IMR-90 (cell line): ENCODE measurements around the gene TEX28. TPM values are rescaled to one million over a fixed set of nuclear protein-coding genes. Genes with fewer than 3 reads are reported as not detected.

ENCODE experiments used
- ATAC-seq: fragments of 200-7000 bp; cut with Tn5 transposase; 2 replicates; pipeline ENCODE4 v1.9.1; 2020; ENCODE audit warnings: low read depth, mild to moderate bottlenecking, moderate library complexity
- BruUV-seq: library from RNA; stranded (reverse); fragments of 400-500 nt; replicated peaks from 2 replicates; lab custom pipeline; 2021; lab: Mats Ljungman, UMichigan
- CTCF ChIA-PET: fragments of 300-600 bp; formaldehyde crosslinking; extraction: SDS; loops from one replicate; lab custom pipeline; 2021; ENCODE audit warnings: antibody characterized with exemption; lab: Yijun Ruan, JAX
- POLR2A ChIA-PET: fragments of 300-600 bp; sonication (Branson Sonifier 250); formaldehyde crosslinking; loops from one replicate; lab custom pipeline; 2022; ENCODE audit warnings: antibody characterized with exemption; ENCODE audit not compliant: unreplicated experiment; lab: Charles Lee
- DNase-seq: peaks from one replicate; pipeline ENCODE4 v3.0.0; 2013
- H2AFZ ChIP-seq: replicated peaks from 2 replicates; pipeline ENCODE3; 2013; ENCODE audit warnings: low read length, mild to moderate bottlenecking; ENCODE audit not compliant: poor library complexity
- H2AK5ac ChIP-seq: 2 replicates; pipeline ENCODE4 v1.6.1; 2013; ENCODE audit warnings: low read depth, low read length, inconsistent platforms
- H2AK9ac ChIP-seq: replicated peaks from 2 replicates; pipeline ENCODE3; 2013; ENCODE audit warnings: mild to moderate bottlenecking, low read depth, low read length, moderate library complexity; ENCODE audit not compliant: poor library complexity
- H2BK120ac ChIP-seq: 2 replicates; pipeline ENCODE4 v1.6.1; 2013; ENCODE audit warnings: low read depth, low read length, inconsistent platforms
- H2BK15ac ChIP-seq: 3 replicates; pipeline ENCODE4 v1.6.1; 2013; ENCODE audit warnings: low read depth, low read length, inconsistent platforms
- H2BK20ac ChIP-seq: 2 replicates; pipeline ENCODE4 v1.6.1; 2013; ENCODE audit warnings: low read depth, mild to moderate bottlenecking, inconsistent platforms, low read length, moderate library complexity
- H2BK5ac ChIP-seq: 2 replicates; pipeline ENCODE4 v1.6.1; 2013; ENCODE audit warnings: mild to moderate bottlenecking, low read depth, low read length, inconsistent platforms; ENCODE audit not compliant: poor library complexity, severe bottlenecking
- H3K14ac ChIP-seq: replicated peaks from 2 replicates; pipeline ENCODE4 v1.6.1; 2013; ENCODE audit warnings: low read depth, low read length, inconsistent platforms
- H3K18ac ChIP-seq: 2 replicates; pipeline ENCODE4 v1.6.1; 2013; ENCODE audit warnings: low read depth, low read length, control low read depth
- H3K23ac ChIP-seq: 2 replicates; pipeline ENCODE4 v1.6.1; 2013; ENCODE audit warnings: low read depth, low read length, inconsistent platforms
- H3K27ac ChIP-seq: 2 replicates; pipeline ENCODE4 v1.5.1; 2013; ENCODE audit warnings: mild to moderate bottlenecking, control low read depth, low read length; ENCODE audit not compliant: insufficient read depth
- H3K27me3 ChIP-seq: 2 replicates; pipeline ENCODE4 v1.6.1; 2013; ENCODE audit warnings: low read length; ENCODE audit not compliant: control insufficient read depth, insufficient read depth
- H3K36me3 ChIP-seq: 2 replicates; pipeline ENCODE4 v1.6.1; 2013; ENCODE audit warnings: low read length, mixed read lengths; ENCODE audit not compliant: control insufficient read depth, insufficient read depth
- H3K4ac ChIP-seq: 2 replicates; pipeline ENCODE4 v1.6.1; 2013; ENCODE audit warnings: low read depth, low read length, inconsistent platforms
- H3K4me1 ChIP-seq: 2 replicates; pipeline ENCODE4 v1.6.1; 2013; ENCODE audit warnings: low read length, mixed read lengths; ENCODE audit not compliant: control insufficient read depth, insufficient read depth
- H3K4me2 ChIP-seq: 2 replicates; pipeline ENCODE4 v1.6.1; 2013; ENCODE audit warnings: low read depth, mild to moderate bottlenecking, control low read depth, low read length, moderate library complexity
- H3K4me3 ChIP-seq: 2 replicates; pipeline ENCODE4 v1.5.1; 2013; ENCODE audit warnings: low read depth, mild to moderate bottlenecking, control low read depth, low read length, moderate library complexity; ENCODE audit not compliant: insufficient read depth
- H3K56ac ChIP-seq: 2 replicates; pipeline ENCODE4 v1.6.1; 2013; ENCODE audit warnings: low read length, inconsistent platforms; ENCODE audit not compliant: insufficient read depth; ENCODE audit errors: extremely low read depth
- H3K79me1 ChIP-seq, 2 experiments: 2 replicates each; pipeline ENCODE4 v1.6.1; 2013; ENCODE audit warnings: low read length in 2 of 2, inconsistent platforms in 1 of 2, low read depth in 1 of 2
- H3K9ac ChIP-seq: 2 replicates; pipeline ENCODE4 v1.6.1; 2013; ENCODE audit warnings: low read depth, low read length, control low read depth
- H3K9me1 ChIP-seq: 2 replicates; pipeline ENCODE4 v1.6.1; 2013; ENCODE audit warnings: low read length, inconsistent platforms; ENCODE audit not compliant: insufficient read depth
- H3K9me3 ChIP-seq: 2 replicates; pipeline ENCODE4 v1.6.1; 2013; ENCODE audit warnings: low read length; ENCODE audit not compliant: control insufficient read depth, insufficient read depth
- H4K20me1 ChIP-seq: 2 replicates; pipeline ENCODE4 v1.6.1; 2013; ENCODE audit warnings: low read length, inconsistent platforms; ENCODE audit not compliant: insufficient read depth
- H4K5ac ChIP-seq: 2 replicates; pipeline ENCODE4 v1.6.1; 2013; ENCODE audit warnings: mild to moderate bottlenecking, low read depth, low read length, control low read depth
- H4K8ac ChIP-seq, 2 experiments: 2 replicates each; pipeline ENCODE4 v1.6.1; 2013; ENCODE audit warnings: low read depth in 2 of 2, low read length in 2 of 2, control low read depth in 1 of 2, inconsistent platforms in 1 of 2
- H4K91ac ChIP-seq: 2 replicates; pipeline ENCODE4 v1.6.1; 2013; ENCODE audit warnings: low read depth, low read length, inconsistent platforms; ENCODE audit not compliant: insufficient read depth
- CEBPB ChIP-seq: IDR thresholded peaks from 2 replicates; pipeline ENCODE4 v1.6.1; 2012; ENCODE audit warnings: low read depth, low read length, improper control_type of control experiment
- CHD1 ChIP-seq: IDR thresholded peaks from 2 replicates; pipeline ENCODE4 v1.6.1; 2012; ENCODE audit warnings: low read depth, low read length, improper control_type of control experiment
- CTCF ChIP-seq: conservative IDR thresholded peaks from 2 replicates; pipeline ENCODE4 v1.5.1; 2012; ENCODE audit warnings: mild to moderate bottlenecking, low read depth, low read length, improper control_type of control experiment
- MXI1 ChIP-seq: IDR thresholded peaks from 2 replicates; pipeline ENCODE4 v1.6.1; 2012; ENCODE audit warnings: low read depth, mild to moderate bottlenecking, low read length, moderate library complexity, borderline replicate concordance
- POLR2A ChIP-seq: IDR thresholded peaks from 2 replicates; pipeline ENCODE4 v1.6.1; 2012; ENCODE audit warnings: mild to moderate bottlenecking, low read depth, low read length
- RAD21 ChIP-seq: IDR thresholded peaks from 2 replicates; pipeline ENCODE4 v1.6.1; 2012; ENCODE audit warnings: low read length, improper control_type of control experiment
- SMC3 ChIP-seq: fragments of 150-350 bp; IDR thresholded peaks from 2 replicates; pipeline ENCODE4 v1.6.1; 2016; ENCODE audit warnings: low read depth, mild to moderate bottlenecking, antibody characterized with exemption, low read length, moderate library complexity
- WGBS, 2 experiments: methylation state at CpG; one replicate each; pipeline versions ENCODE4 v1.1.5 to v1.1.7; 2013; ENCODE audit warnings: missing lambda C conversion rate in 2 of 2; ENCODE audit not compliant: insufficient read length in 1 of 2; ENCODE audit errors: extremely low coverage in 2 of 2; 5-methylcytosine and 5-hydroxymethylcytosine counted together
- dilution Hi-C: fragments of 300-500 bp; cut with HindIII; formaldehyde crosslinking; loops from one replicate; pipeline ENCODE4 v1.14.3; 2018; ENCODE audit warnings: low sequenced_read_pairs; ENCODE audit not compliant: unreplicated experiment
- in situ Hi-C: fragments of 300-500 bp; cut with MboI; formaldehyde crosslinking; loops from 3 replicates; pipeline ENCODE4 v1.14.3; 2019; ENCODE audit warnings: low sequenced_read_pairs, inconsistent platforms, mixed read lengths
- intact Hi-C: fragments of 100-400 bp; cut with micrococcal nuclease; formaldehyde crosslinking; loops from 2 replicates; pipeline ENCODE4 v1.10.0; 2022
- polyA plus RNA-seq, 3 experiments: library from polyadenylated mRNA; depleted of rRNA; stranded (reverse); fragments of >200 nt; gene quantifications; 2 replicates each; pipeline ENCODE4 v1.2.3, GENCODE V29; 2012; ENCODE audit warnings: low replicate concordance in 1 of 3
- total RNA-seq: library from RNA; depleted of rRNA; stranded (reverse); fragments of >200 nt; gene quantifications from 2 replicates; pipeline ENCODE4 v1.2.3, GENCODE V29; 2012

The TEX28 gene
- total and polyA plus RNA-seq, 2 of the 4 experiments (the other 2 are of a cell fraction): not detected

GRCh38 chrX:154315416-154315815 is 20.5 kb upstream of the TEX28 start:
- Histone ChIP-seq H3K56ac (no peak overlapping the region), H3K4me3 (no peak overlapping the region), H3K18ac (no peak overlapping the region), H2BK20ac (no peak overlapping the region), H4K91ac (no peak overlapping the region), H2BK5ac (no peak overlapping the region), H3K9me1 (no peaks in the 10 kb centered on the region), H3K27me3 (peaks cover 16% of the 10 kb centered on the region; the same call in 1 of the 2 replicates), H3K23ac (no peak overlapping the region), H3K4me1 (no peaks in the 10 kb centered on the region), H3K14ac (no peak overlapping the region), H2BK15ac (no peak overlapping the region), H3K4ac (no peak overlapping the region), H4K5ac (no peak overlapping the region), H2AK5ac (no peak overlapping the region), H2BK120ac (no peak overlapping the region), H2AK9ac (no peak overlapping the region), H3K36me3 (no peaks in the 10 kb centered on the region), H4K20me1 (no peaks in the 10 kb centered on the region), H3K79me1 (no peaks in the 10 kb centered on the region), H3K4me2 (no peak overlapping the region), H3K9ac (no peak overlapping the region), H3K9me3 (no peaks in the 10 kb centered on the region), H2AFZ (no peak overlapping the region), H3K27ac (no peak overlapping the region), H4K8ac (no peak overlapping the region)
- POLR2A ChIA-PET: no interaction called here
- ATAC-seq (no peak), DNase-seq (no peak)
- WGBS, 2 experiments: no CpG with 5 or more reads among the region's 3 CpGs
- CTCF ChIA-PET: no interaction called here
- no peak for TF ChIP-seq MXI1
- no peak for TF ChIP-seq POLR2A
- no peak for TF ChIP-seq SMC3
- no peak for TF ChIP-seq CTCF
- no peak for TF ChIP-seq CEBPB
- TF ChIP-seq CHD1: no peak
- no peak for TF ChIP-seq RAD21
- intact Hi-C loops (no loop called here), in situ Hi-C loops (no loop called here), dilution Hi-C loops (no loop called here)
- BruUV-seq: no TSS peak
